CD4-positive, alpha-beta T cell treated with Interleukin-17A for 4 hours (primary cell): ENCODE results near the gene SMARCB1.
"Not testable (repeated sequence)": the region's sequence is repeated elsewhere in the genome, so short reads cannot be mapped to it uniquely, and the experiment has no call there.

Source experiments
- DNase-seq: peaks from one replicate; pipeline ENCODE4 v3.0.0-alpha.2; 2020; ENCODE audit warnings: mixed read lengths

The SMARCB1 gene

GRCh38 chr22:23847310-23847920 lies 60.6 kb downstream of the SMARCB1 start:
- no peak for DNase-seq

DNA sequence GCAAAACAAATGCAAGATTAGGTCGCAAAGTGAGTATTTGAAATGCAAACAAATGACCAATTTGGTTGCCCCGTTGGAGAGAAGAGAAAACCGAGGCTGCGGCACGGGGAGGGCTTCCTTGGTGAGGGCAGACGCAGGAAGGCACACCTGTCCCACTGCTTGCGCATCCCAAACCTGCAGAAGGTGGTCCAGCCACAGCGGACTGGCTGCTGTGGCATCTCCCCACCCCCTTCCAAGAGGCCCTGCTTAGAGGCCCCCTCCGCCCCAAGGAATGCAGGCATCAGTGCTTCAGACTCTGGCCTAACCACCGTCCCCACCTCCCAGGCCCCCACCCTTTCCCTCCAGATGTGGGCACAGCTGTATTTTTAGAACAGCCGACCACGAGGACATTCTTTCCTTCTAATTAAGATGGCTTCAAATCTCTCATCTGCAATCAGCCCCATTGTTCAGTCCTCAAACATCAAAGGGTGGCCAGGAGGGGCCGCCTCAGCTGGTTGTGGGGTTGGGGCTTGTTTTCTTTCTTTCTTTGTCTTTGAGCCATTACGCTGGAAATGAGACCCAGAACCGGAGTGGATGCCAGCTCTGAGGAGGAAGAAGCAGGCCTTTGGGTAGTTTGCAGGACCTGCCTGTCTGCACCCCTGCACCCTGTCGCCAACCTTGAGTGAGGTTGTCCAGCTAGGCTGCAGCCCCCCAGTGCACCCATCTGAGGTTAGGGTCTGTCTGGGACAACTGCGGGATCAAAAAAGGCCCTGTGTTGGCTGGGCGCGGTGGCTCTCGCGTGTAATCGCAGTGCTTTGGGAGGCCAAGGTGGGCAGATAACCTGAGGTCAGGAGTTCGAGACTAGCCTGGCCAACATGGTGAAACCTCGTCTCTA lies 61.5 kb downstream of the SMARCB1 start:
- DNase-seq: no peak

DNA sequence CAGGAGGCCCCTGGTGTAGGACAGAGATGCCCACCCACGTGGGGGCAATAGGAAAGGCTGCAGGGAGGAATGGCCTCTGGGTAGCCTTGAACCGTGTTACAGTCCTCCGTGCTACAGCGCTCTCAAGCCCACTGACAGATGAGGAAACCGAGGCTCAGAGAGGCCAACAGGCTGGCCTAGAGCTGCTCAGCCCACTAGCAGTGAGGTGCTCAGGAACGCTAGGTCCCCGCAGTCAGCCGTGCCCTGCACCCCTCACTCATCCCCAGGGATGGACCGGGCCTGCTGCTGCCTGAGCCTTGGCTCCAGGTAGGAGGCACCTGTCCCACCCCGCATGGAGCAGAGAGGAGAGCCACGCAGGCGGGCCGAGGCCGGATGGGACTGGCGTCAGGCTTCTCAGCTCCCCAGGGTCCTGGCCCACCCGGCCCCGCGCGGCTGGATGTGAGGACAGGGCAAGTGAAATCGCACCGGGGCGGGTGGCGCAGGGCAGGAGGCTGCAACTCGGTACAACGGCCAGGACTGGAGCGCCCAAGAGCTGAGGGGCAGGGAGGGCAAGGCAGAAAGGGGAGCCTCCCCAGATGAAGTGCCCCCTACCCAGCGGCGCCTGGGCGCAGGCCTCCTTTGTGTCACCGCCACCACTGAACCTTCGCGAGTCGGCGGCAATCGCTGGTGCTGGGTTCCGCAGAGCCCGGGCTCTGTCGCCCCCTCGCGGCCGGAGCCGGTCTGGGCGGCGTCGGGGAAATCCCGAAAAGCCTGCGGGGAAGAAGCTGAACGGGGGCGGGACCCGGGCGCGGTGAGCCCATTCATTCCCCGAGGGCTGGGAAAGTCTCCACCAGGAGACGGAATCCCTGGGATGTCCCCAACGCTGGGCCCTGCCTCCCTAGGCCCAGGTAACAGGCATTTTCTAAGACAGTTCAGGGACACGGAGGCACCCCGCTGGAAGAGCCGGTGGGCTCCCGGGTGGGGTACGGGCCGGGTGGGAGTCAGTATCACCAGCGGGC lies 62.5 kb downstream of the SMARCB1 start:
- peak; percentile 89 for DNase-seq

GRCh38 chr22:23850136-23850611 lies 63.4 kb downstream of the SMARCB1 start:
- DNase-seq: no peak

GRCh38 chr22:23856721-23857605 lies 70.2 kb downstream of the SMARCB1 start:
- peak; percentile 33 for DNase-seq

DNA sequence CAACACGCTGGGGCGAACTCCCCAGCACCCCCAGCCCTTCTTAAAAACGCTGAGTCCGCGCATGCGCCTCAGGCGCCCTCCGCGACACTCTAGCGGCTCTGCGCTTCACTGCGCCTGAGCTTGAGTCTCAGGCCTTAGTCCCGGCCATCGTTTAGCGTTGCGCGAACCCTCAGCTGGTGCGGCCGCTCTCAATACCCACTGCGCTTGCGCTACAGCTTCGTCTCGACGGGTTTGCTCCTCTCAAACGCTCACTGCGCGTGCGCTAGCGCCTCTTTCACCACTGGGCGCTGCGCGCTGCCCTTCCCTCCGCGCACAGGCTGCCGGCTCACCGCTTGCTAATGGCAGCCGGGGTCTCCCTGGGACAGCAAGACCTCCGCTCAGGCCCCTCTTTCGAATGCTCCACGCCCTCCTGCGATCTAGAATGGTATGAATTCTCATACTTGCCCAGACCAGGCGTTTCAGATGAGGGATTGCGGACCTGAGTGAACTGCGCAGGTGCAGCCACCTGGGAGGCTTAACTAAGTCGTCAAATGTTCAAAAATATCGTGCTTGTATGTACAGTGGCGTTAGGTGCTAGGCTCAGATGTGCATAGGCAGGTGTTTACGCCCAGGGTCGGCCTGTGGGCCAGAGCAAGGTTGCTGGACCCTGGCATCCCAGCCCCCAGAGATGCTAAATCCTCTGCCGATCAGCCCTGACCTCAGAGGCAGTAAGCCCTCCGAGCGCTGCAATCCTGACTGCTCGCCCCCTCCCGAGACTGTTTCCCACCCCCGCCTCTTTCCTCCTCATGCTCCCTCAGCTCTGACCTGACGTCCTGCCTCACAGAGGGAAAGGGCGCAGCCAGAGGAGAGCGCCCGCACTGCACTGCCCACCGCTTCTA lies 71.1 kb downstream of the SMARCB1 start, which contains the start of gene SLC2A11:
Gene SLC2A11, plus strand, starts transcription at position 270 of the 878 bp plus-strand sequence. Its CDS starts 125 bp downstream, at position 395.
- peak; percentile 97 for DNase-seq

GRCh38 chr22:23858484-23858815 lies 71.7 kb downstream of the SMARCB1 start:
- no peak for DNase-seq

- no peak for DNase-seq
Measured at GRCh38 chr22:23859201-23859600, 72.4 kb downstream of the SMARCB1 start.

GRCh38 chr22:23860187-23860586 lies 73.4 kb downstream of the SMARCB1 start:
- DNase-seq: not testable (repeated sequence)

DNA sequence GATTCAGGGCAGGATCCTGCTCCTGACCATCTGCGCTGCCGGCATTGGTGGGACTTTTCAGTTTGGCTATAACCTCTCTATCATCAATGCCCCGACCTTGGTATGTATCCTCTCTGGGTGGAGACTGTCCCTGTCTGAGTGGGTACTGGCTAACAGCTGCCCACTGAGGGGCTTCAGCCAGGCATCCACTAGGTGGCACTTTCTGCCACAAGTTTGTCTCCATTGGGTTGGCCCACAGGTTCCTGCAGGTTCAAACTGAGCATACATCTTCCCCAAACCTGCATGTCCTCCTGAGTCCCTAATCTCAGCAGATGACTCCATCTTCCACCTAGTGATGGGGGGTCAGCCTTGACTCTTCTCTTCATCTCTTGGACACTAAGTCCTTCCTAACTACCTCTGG lies 75.3 kb downstream of the SMARCB1 start:
- DNase-seq: peak; percentile 48

GRCh38 chr22:23864499-23865154 lies 77.9 kb downstream of the SMARCB1 start:
- DNase-seq: not testable (repeated sequence)

- DNase-seq: no peak
Measured at GRCh38 chr22:23868580-23868979, 81.8 kb downstream of the SMARCB1 start.

GRCh38 chr22:23874871-23875270 lies 88.1 kb downstream of the SMARCB1 start:
- DNase-seq: no peak

- no peak for DNase-seq
Measured at GRCh38 chr22:23875801-23876200, 89.0 kb downstream of the SMARCB1 start.

DNA sequence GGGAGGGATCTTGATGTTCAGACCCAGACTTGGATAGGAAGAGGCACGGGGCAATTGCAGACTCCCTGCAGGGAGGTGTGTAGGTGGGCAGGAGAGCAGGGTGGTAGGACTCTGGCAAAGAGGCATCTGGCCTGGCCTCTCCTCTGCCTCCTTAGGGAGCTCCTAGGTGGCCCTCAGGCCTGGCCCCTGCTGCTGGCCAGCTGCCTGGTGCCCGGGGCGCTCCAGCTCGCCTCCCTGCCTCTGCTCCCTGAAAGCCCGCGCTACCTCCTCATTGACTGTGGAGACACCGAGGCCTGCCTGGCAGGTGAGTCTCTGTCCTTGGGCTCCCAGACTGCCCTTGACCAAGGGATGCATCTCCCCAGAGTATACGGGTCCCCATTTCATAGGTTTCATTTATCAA lies 90.8 kb downstream of the SMARCB1 start:
- no peak for DNase-seq

DNA sequence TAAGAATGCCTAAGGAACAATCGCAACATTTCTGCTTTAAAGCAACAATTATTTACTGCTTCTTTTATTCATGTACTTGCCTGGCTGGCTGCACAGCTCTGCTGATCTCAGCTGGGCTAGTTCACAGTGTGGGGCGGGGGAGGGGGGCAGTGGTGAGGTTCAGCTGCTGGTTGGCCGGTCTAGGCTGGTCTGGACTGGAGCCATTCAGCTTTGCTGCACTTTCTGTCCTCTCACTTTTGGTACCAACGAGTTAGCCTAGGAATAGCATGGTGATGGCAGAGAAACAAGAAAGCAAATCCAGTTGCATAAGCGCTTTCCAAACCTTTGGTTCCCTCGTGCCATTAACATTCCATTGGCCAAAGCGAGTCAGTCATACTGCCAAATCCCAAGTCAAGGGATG lies 91.5 kb downstream of the SMARCB1 start:
- no peak for DNase-seq

DNA sequence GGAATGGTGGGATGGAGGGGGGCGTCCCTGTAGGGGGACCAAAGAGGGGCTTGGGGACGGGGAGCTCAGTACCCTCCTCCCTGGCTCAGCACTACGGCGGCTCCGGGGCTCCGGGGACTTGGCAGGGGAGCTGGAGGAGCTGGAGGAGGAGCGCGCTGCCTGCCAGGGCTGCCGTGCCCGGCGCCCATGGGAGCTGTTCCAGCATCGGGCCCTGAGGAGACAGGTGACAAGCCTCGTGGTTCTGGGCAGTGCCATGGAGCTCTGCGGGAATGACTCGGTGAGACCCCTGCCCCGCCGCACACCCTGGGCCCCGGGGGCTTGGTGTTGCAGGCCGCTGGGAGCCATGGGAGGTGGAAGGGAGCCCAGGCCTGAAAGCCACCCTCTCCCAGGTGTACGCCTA lies 95.6 kb downstream of the SMARCB1 start:
- DNase-seq: no peak

- no peak for DNase-seq
Measured at GRCh38 chr22:23883658-23884057, 96.9 kb downstream of the SMARCB1 start.

DNA sequence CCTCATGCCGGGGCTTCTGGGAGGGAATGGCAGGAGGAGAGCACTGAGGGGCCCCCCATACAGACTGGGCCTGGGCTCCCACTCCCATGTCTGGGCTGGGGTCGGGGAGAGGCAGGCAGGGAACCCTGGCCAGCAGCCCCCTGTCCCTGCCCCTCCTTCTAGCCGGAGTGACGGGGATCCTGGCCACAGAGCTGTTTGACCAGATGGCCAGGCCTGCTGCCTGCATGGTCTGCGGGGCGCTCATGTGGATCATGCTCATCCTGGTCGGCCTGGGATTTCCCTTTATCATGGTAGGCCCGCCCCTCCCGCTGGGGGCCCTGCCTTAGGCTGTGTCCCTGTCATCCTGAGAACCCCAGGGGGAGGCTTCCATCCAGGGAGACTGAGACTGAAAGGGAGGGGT lies 97.4 kb downstream of the SMARCB1 start:
- DNase-seq: no peak
